Endothelial cell of umbilical vein (primary cell): ENCODE measurements around the gene NCOA3. TPM values are rescaled to one million over a fixed set of nuclear protein-coding genes. Genes with fewer than 3 reads are reported as not detected.

Experiments
- BruUV-seq: library from RNA; stranded (reverse); fragments of 400-500 nt; replicated peaks from 2 replicates; lab custom pipeline; 2021; lab: Mats Ljungman, UMichigan
- CTCF ChIA-PET: fragments of 300-600, 350-600 bp; sonication (Branson Sonifier 250); formaldehyde crosslinking; loops from one replicate; lab custom pipeline; 2021; ENCODE audit warnings: antibody characterized with exemption, inconsistent platforms; lab: Charles Lee
- POLR2A ChIA-PET: fragments of 300-600, 350-600 bp; sonication (Branson Sonifier 250); formaldehyde crosslinking; loops from one replicate; lab custom pipeline; 2021; ENCODE audit warnings: antibody characterized with exemption, inconsistent platforms; lab: Charles Lee
- DNase-seq: peaks from one replicate; pipeline ENCODE4 v3.0.0-alpha.2; 2011; ENCODE audit warnings: low read depth, low spot score
- FAIRE-seq: peaks from 2 replicates; lab custom pipeline; 2011; peaks lifted over from hg19 to GRCh38; lab: Jason Lieb, UNC
- H2AFZ ChIP-seq: 2 replicates; pipeline ENCODE4 v1.6.0; 2012; ENCODE audit warnings: low read depth, low read length, control low read depth, inconsistent platforms
- H3K27ac ChIP-seq: 2 replicates; pipeline ENCODE4 v1.5.1; 2011; ENCODE audit warnings: low read depth, mild to moderate bottlenecking, control low read depth, low read length, moderate library complexity; ENCODE audit not compliant: insufficient read depth
- H3K27me3 ChIP-seq, 2 experiments: 2 replicates each; pipeline versions ENCODE4 v1.6.0 to v1.6.1; 2011; ENCODE audit warnings: low read length in 2 of 2, mixed read lengths in 1 of 2; ENCODE audit not compliant: control insufficient read depth in 2 of 2, insufficient read depth in 2 of 2
- H3K36me3 ChIP-seq, 2 experiments: 2 replicates in 1 of 2; 3 replicates in 1 of 2; pipeline ENCODE4 v1.5.1; 2011; ENCODE audit warnings: low read length in 2 of 2, mild to moderate bottlenecking in 1 of 2, moderate library complexity in 1 of 2; ENCODE audit not compliant: control insufficient read depth in 2 of 2, insufficient read depth in 2 of 2; ENCODE audit errors: extremely low read depth in 1 of 2
- H3K4me1 ChIP-seq: 3 replicates; pipeline ENCODE4 v1.5.1; 2011; ENCODE audit warnings: mild to moderate bottlenecking, low read length; ENCODE audit not compliant: control insufficient read depth, insufficient read depth; ENCODE audit errors: extremely low read depth
- H3K4me2 ChIP-seq: 2 replicates; pipeline ENCODE4 v1.6.1; 2011; ENCODE audit warnings: low read length, control low read depth, mixed read lengths; ENCODE audit not compliant: insufficient read depth
- H3K4me3 ChIP-seq, 3 experiments: fragments of 200-600 bp in 1 of 3; sonication (generic), shearing (Covaris generic) in 1 of 3; replicated peaks in 1 of 3; 2 replicates each; pipeline ENCODE4 v1.5.1; 2011 to 2016; ENCODE audit warnings: control low read depth in 3 of 3, low read length in 3 of 3, mild to moderate bottlenecking in 2 of 3, inconsistent platforms in 1 of 3, low read depth in 1 of 3, moderate library complexity in 1 of 3; ENCODE audit not compliant: insufficient read depth in 1 of 3
- H3K79me2 ChIP-seq: 2 replicates; pipeline ENCODE4 v1.6.0; 2012; ENCODE audit warnings: low read length, inconsistent platforms; ENCODE audit not compliant: control insufficient read depth, insufficient read depth
- H3K9ac ChIP-seq: replicated peaks from 2 replicates; pipeline ENCODE3; 2011; ENCODE audit warnings: low read length, control low read depth; ENCODE audit not compliant: insufficient read depth; ENCODE audit errors: extremely low read depth
- H3K9me1 ChIP-seq: replicated peaks from 3 replicates; pipeline ENCODE4 v1.6.0; 2011; ENCODE audit warnings: mild to moderate bottlenecking, low read length; ENCODE audit not compliant: control insufficient read depth, insufficient read depth; ENCODE audit errors: extremely low read depth
- H3K9me3 ChIP-seq: replicated peaks from 2 replicates; pipeline ENCODE4 v1.5.1; 2012; ENCODE audit warnings: low read length, inconsistent platforms; ENCODE audit not compliant: control insufficient read depth, insufficient read depth
- H4K20me1 ChIP-seq: replicated peaks from 2 replicates; pipeline ENCODE3; 2011; ENCODE audit warnings: mild to moderate bottlenecking, low read length; ENCODE audit not compliant: control insufficient read depth, insufficient read depth; ENCODE audit errors: extremely low read depth
- EZH2 ChIP-seq: IDR thresholded peaks from 2 replicates; pipeline ENCODE4 v1.6.1; 2012; ENCODE audit warnings: borderline replicate concordance, low read depth, mild to moderate bottlenecking, moderate library complexity, low read length, inconsistent platforms; ENCODE audit not compliant: severe bottlenecking
- FOS ChIP-seq: IDR thresholded peaks from 2 replicates; pipeline ENCODE4 v1.6.1; 2011; ENCODE audit warnings: mild to moderate bottlenecking, low read length, moderate library complexity, borderline replicate concordance; ENCODE audit not compliant: insufficient read depth
- GATA2 ChIP-seq: IDR thresholded peaks from 2 replicates; pipeline ENCODE4 v1.7.0; 2011; ENCODE audit warnings: low read depth, mild to moderate bottlenecking, moderate library complexity, mixed read lengths, low read length; ENCODE audit not compliant: insufficient read length, insufficient read depth
- JUN ChIP-seq: IDR thresholded peaks from 2 replicates; pipeline ENCODE4 v1.6.1; 2011; ENCODE audit warnings: borderline replicate concordance, low read depth; ENCODE audit not compliant: insufficient read length, insufficient read depth
- MAX ChIP-seq: IDR thresholded peaks from 2 replicates; pipeline ENCODE4 v1.6.1; 2011; ENCODE audit not compliant: insufficient read depth, insufficient read length
- MYC ChIP-seq: IDR thresholded peaks from one replicate; pipeline ENCODE4 v1.6.1; 2011; ENCODE audit warnings: mild to moderate bottlenecking, low read depth, low read length
- POLR2A ChIP-seq: IDR thresholded peaks from 2 replicates; pipeline ENCODE4 v1.6.1; 2012; ENCODE audit warnings: low read depth, mild to moderate bottlenecking, control low read depth, low read length
- POLR2AphosphoS5 ChIP-seq: IDR thresholded peaks from 2 replicates; pipeline ENCODE4 v1.6.1; 2012; ENCODE audit warnings: low read depth, mild to moderate bottlenecking, control low read depth, low read length, moderate library complexity; ENCODE audit not compliant: insufficient read depth
- dilution Hi-C: fragments of 300-500 bp; cut with MboI; formaldehyde crosslinking; loops from one replicate; pipeline ENCODE4 v1.15.0; 2019; ENCODE audit warnings: low sequenced_read_pairs; ENCODE audit not compliant: extremely low pct_ligation_motif_present
- intact Hi-C: fragments of 100-400 bp; cut with micrococcal nuclease; formaldehyde crosslinking; loops from one replicate; pipeline ENCODE4 v1.10.0; 2022
- polyA plus RNA-seq, 4 experiments: library from polyadenylated mRNA; depleted of rRNA in 3 of 4; stranded (reverse) in 3 of 4; unstranded in 1 of 4; fragments of >200 nt; gene quantifications; 2 replicates each; pipeline versions ENCODE4 v1.2.1 to v1.2.3, GENCODE V29; 2011 to 2012; ENCODE audit warnings: missing spikeins in 1 of 4
- total RNA-seq: library from RNA; stranded (reverse); gene quantifications from 2 replicates; pipeline ENCODE4 v1.2.3, GENCODE V29; 2021
- TF ChIP-seq, protein P1 (sequence below), 2 donors: IDR thresholded peaks; 1 replicate in 1 of 2; 2 replicates in 1 of 2; pipeline ENCODE4 v1.5.1; 2011; ENCODE audit warnings: low read length in 2 of 2, mild to moderate bottlenecking in 2 of 2, moderate library complexity in 2 of 2, control low read depth in 1 of 2, inconsistent platforms in 1 of 2, low read depth in 1 of 2; ENCODE audit not compliant: insufficient read depth in 1 of 2; ENCODE audit errors: extremely low read depth in 1 of 2

Gene NCOA3
- total and polyA plus RNA-seq, 2 donors (not counting 3 experiments of a cell fraction or from before 2014, with no cell fraction given) = 12.0 to 35.6 TPM

DNA sequence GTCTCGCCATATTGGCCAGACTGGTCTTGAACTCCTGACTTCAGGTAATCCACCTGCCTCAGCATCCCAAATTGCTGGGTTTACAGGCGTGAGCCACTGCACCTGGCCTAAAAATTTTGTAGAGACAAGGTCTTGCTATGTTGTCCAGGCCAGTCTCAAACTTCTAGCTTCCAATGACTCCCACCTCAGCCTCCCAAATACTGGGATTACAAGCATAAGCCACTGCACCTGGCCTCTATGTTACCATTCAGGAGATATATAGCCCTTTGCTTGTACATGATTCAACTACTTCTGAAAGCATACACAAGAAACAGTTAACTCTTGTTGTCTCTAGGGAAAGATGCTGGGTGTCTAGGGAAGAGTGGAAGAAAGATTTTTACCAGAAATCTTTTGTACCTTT is 19.0 kb upstream of the NCOA3 start:
- no peaks in the 10 kb centered on the region for H3K79me2 ChIP-seq
- H3K9me3 ChIP-seq = no peaks in the 10 kb centered on the region
- no peak overlapping the region for H3K4me3 ChIP-seq
- H2AFZ ChIP-seq = no peak overlapping the region
- no peaks in the 10 kb centered on the region for H3K9me1 ChIP-seq
- no peaks in the 10 kb centered on the region for H3K4me1 ChIP-seq
- dilution Hi-C loops = no loop called here
- intact Hi-C loops = no loop called here
- FAIRE-seq (no peak), DNase-seq (no peak)
- no peak overlapping the region for H3K9ac ChIP-seq
- ChIA-PET CTCF (interaction anchor here (1.5 kb wide), 1 partner anchor 10 kb away, joined by 3 read pairs; no protein-coding TSS in a partner anchor), POLR2A (no interaction called here)
- no peak overlapping the region for H3K27ac ChIP-seq
- TF ChIP-seq MAX (no peak), JUN (no peak), POLR2A (no peak), MYC (no peak), FOS (no peak), GATA2 (no peak), POLR2AphosphoS5 (no peak), EZH2 (no peak)
- TF ChIP-seq, protein P1, sequence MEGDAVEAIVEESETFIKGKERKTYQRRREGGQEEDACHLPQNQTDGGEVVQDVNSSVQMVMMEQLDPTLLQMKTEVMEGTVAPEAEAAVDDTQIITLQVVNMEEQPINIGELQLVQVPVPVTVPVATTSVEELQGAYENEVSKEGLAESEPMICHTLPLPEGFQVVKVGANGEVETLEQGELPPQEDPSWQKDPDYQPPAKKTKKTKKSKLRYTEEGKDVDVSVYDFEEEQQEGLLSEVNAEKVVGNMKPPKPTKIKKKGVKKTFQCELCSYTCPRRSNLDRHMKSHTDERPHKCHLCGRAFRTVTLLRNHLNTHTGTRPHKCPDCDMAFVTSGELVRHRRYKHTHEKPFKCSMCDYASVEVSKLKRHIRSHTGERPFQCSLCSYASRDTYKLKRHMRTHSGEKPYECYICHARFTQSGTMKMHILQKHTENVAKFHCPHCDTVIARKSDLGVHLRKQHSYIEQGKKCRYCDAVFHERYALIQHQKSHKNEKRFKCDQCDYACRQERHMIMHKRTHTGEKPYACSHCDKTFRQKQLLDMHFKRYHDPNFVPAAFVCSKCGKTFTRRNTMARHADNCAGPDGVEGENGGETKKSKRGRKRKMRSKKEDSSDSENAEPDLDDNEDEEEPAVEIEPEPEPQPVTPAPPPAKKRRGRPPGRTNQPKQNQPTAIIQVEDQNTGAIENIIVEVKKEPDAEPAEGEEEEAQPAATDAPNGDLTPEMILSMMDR (IDR thresholded peaks at IDR 0.05; ENCODE audit: extremely low read depth in 1 of 2, insufficient read depth in 1 of 2, low read depth in 1 of 2, low read length in 2 of 2) = no peak
- no TSS peak for BruUV-seq
- no peaks in the 10 kb centered on the region for H3K27me3 ChIP-seq
- H4K20me1 ChIP-seq = no peaks in the 10 kb centered on the region
- H3K4me2 ChIP-seq = no peak overlapping the region
- no peaks in the 10 kb centered on the region for H3K36me3 ChIP-seq
